Endothelial cell of umbilical vein (primary cell): ENCODE data around the gene MRPL16. TPM values are rescaled to one million over a fixed set of nuclear protein-coding genes. Genes with fewer than 3 reads are reported as not detected.

Source experiments
- BruUV-seq: library from RNA; stranded (reverse); fragments of 400-500 nt; replicated peaks from 2 replicates; lab custom pipeline; 2021; lab: Mats Ljungman, UMichigan
- CTCF ChIA-PET: fragments of 300-600, 350-600 bp; sonication (Branson Sonifier 250); formaldehyde crosslinking; loops from one replicate; lab custom pipeline; 2021; ENCODE audit warnings: antibody characterized with exemption, inconsistent platforms; lab: Charles Lee
- POLR2A ChIA-PET: fragments of 300-600, 350-600 bp; sonication (Branson Sonifier 250); formaldehyde crosslinking; loops from one replicate; lab custom pipeline; 2021; ENCODE audit warnings: antibody characterized with exemption, inconsistent platforms; lab: Charles Lee
- DNase-seq: peaks from one replicate; pipeline ENCODE4 v3.0.0-alpha.2; 2011; ENCODE audit warnings: low read depth, low spot score
- FAIRE-seq: peaks from 2 replicates; lab custom pipeline; 2011; peaks lifted over from hg19 to GRCh38; lab: Jason Lieb, UNC
- H2AFZ ChIP-seq: 2 replicates; pipeline ENCODE4 v1.6.0; 2012; ENCODE audit warnings: low read depth, low read length, control low read depth, inconsistent platforms
- H3K27ac ChIP-seq: 2 replicates; pipeline ENCODE4 v1.5.1; 2011; ENCODE audit warnings: low read depth, mild to moderate bottlenecking, control low read depth, low read length, moderate library complexity; ENCODE audit not compliant: insufficient read depth
- H3K27me3 ChIP-seq, 2 experiments: 2 replicates each; pipeline versions ENCODE4 v1.6.0 to v1.6.1; 2011; ENCODE audit warnings: low read length in 2 of 2, mixed read lengths in 1 of 2; ENCODE audit not compliant: control insufficient read depth in 2 of 2, insufficient read depth in 2 of 2
- H3K36me3 ChIP-seq, 2 experiments: 2 replicates in 1 of 2; 3 replicates in 1 of 2; pipeline ENCODE4 v1.5.1; 2011; ENCODE audit warnings: low read length in 2 of 2, mild to moderate bottlenecking in 1 of 2, moderate library complexity in 1 of 2; ENCODE audit not compliant: control insufficient read depth in 2 of 2, insufficient read depth in 2 of 2; ENCODE audit errors: extremely low read depth in 1 of 2
- H3K4me1 ChIP-seq: 3 replicates; pipeline ENCODE4 v1.5.1; 2011; ENCODE audit warnings: mild to moderate bottlenecking, low read length; ENCODE audit not compliant: control insufficient read depth, insufficient read depth; ENCODE audit errors: extremely low read depth
- H3K4me2 ChIP-seq: 2 replicates; pipeline ENCODE4 v1.6.1; 2011; ENCODE audit warnings: low read length, control low read depth, mixed read lengths; ENCODE audit not compliant: insufficient read depth
- H3K4me3 ChIP-seq, 3 experiments: fragments of 200-600 bp in 1 of 3; sonication (generic), shearing (Covaris generic) in 1 of 3; replicated peaks in 1 of 3; 2 replicates each; pipeline ENCODE4 v1.5.1; 2011 to 2016; ENCODE audit warnings: control low read depth in 3 of 3, low read length in 3 of 3, mild to moderate bottlenecking in 2 of 3, inconsistent platforms in 1 of 3, low read depth in 1 of 3, moderate library complexity in 1 of 3; ENCODE audit not compliant: insufficient read depth in 1 of 3
- H3K79me2 ChIP-seq: 2 replicates; pipeline ENCODE4 v1.6.0; 2012; ENCODE audit warnings: low read length, inconsistent platforms; ENCODE audit not compliant: control insufficient read depth, insufficient read depth
- H3K9ac ChIP-seq: replicated peaks from 2 replicates; pipeline ENCODE3; 2011; ENCODE audit warnings: low read length, control low read depth; ENCODE audit not compliant: insufficient read depth; ENCODE audit errors: extremely low read depth
- H3K9me1 ChIP-seq: replicated peaks from 3 replicates; pipeline ENCODE4 v1.6.0; 2011; ENCODE audit warnings: mild to moderate bottlenecking, low read length; ENCODE audit not compliant: control insufficient read depth, insufficient read depth; ENCODE audit errors: extremely low read depth
- H3K9me3 ChIP-seq: replicated peaks from 2 replicates; pipeline ENCODE4 v1.5.1; 2012; ENCODE audit warnings: low read length, inconsistent platforms; ENCODE audit not compliant: control insufficient read depth, insufficient read depth
- H4K20me1 ChIP-seq: replicated peaks from 2 replicates; pipeline ENCODE3; 2011; ENCODE audit warnings: mild to moderate bottlenecking, low read length; ENCODE audit not compliant: control insufficient read depth, insufficient read depth; ENCODE audit errors: extremely low read depth
- EZH2 ChIP-seq: IDR thresholded peaks from 2 replicates; pipeline ENCODE4 v1.6.1; 2012; ENCODE audit warnings: borderline replicate concordance, low read depth, mild to moderate bottlenecking, moderate library complexity, low read length, inconsistent platforms; ENCODE audit not compliant: severe bottlenecking
- FOS ChIP-seq: IDR thresholded peaks from 2 replicates; pipeline ENCODE4 v1.6.1; 2011; ENCODE audit warnings: mild to moderate bottlenecking, low read length, moderate library complexity, borderline replicate concordance; ENCODE audit not compliant: insufficient read depth
- GATA2 ChIP-seq: IDR thresholded peaks from 2 replicates; pipeline ENCODE4 v1.7.0; 2011; ENCODE audit warnings: low read depth, mild to moderate bottlenecking, moderate library complexity, mixed read lengths, low read length; ENCODE audit not compliant: insufficient read length, insufficient read depth
- JUN ChIP-seq: IDR thresholded peaks from 2 replicates; pipeline ENCODE4 v1.6.1; 2011; ENCODE audit warnings: borderline replicate concordance, low read depth; ENCODE audit not compliant: insufficient read length, insufficient read depth
- MYC ChIP-seq: IDR thresholded peaks from one replicate; pipeline ENCODE4 v1.6.1; 2011; ENCODE audit warnings: mild to moderate bottlenecking, low read depth, low read length
- POLR2A ChIP-seq: IDR thresholded peaks from 2 replicates; pipeline ENCODE4 v1.6.1; 2012; ENCODE audit warnings: low read depth, mild to moderate bottlenecking, control low read depth, low read length
- POLR2AphosphoS5 ChIP-seq: IDR thresholded peaks from 2 replicates; pipeline ENCODE4 v1.6.1; 2012; ENCODE audit warnings: low read depth, mild to moderate bottlenecking, control low read depth, low read length, moderate library complexity; ENCODE audit not compliant: insufficient read depth
- dilution Hi-C: fragments of 300-500 bp; cut with MboI; formaldehyde crosslinking; loops from one replicate; pipeline ENCODE4 v1.15.0; 2019; ENCODE audit warnings: low sequenced_read_pairs; ENCODE audit not compliant: extremely low pct_ligation_motif_present
- intact Hi-C: fragments of 100-400 bp; cut with micrococcal nuclease; formaldehyde crosslinking; loops from one replicate; pipeline ENCODE4 v1.10.0; 2022
- polyA plus RNA-seq, 4 experiments: library from polyadenylated mRNA; depleted of rRNA in 3 of 4; stranded (reverse) in 3 of 4; unstranded in 1 of 4; fragments of >200 nt; gene quantifications; 2 replicates each; pipeline versions ENCODE4 v1.2.1 to v1.2.3, GENCODE V29; 2011 to 2012; ENCODE audit warnings: missing spikeins in 1 of 4
- total RNA-seq: library from RNA; stranded (reverse); gene quantifications from 2 replicates; pipeline ENCODE4 v1.2.3, GENCODE V29; 2021
- TF ChIP-seq, protein P1 (sequence below), 2 donors: IDR thresholded peaks; 1 replicate in 1 of 2; 2 replicates in 1 of 2; pipeline ENCODE4 v1.5.1; 2011; ENCODE audit warnings: low read length in 2 of 2, mild to moderate bottlenecking in 2 of 2, moderate library complexity in 2 of 2, control low read depth in 1 of 2, inconsistent platforms in 1 of 2, low read depth in 1 of 2; ENCODE audit not compliant: insufficient read depth in 1 of 2; ENCODE audit errors: extremely low read depth in 1 of 2
- TF ChIP-seq, protein P2 (sequence below): IDR thresholded peaks from 2 replicates; pipeline ENCODE4 v1.6.1; 2011; ENCODE audit not compliant: insufficient read depth, insufficient read length

The MRPL16 gene
- total and polyA plus RNA-seq, 2 donors (not counting 3 experiments of a cell fraction or from before 2014, with no cell fraction given), result 63.9 to 84.0 TPM

- Histone ChIP-seq H3K4me2 (no peak overlapping the region), H3K9me3 (no peaks in the 10 kb centered on the region), H3K79me2 (no peaks in the 10 kb centered on the region), H4K20me1 (no peaks in the 10 kb centered on the region), H2AFZ (no peak overlapping the region), H3K9me1 (no peaks in the 10 kb centered on the region), H3K4me1 (peaks cover 9% of the 10 kb centered on the region), H3K9ac (no peak overlapping the region), H3K4me3 (no peak overlapping the region), H3K27ac (no peak overlapping the region), H3K36me3 (peaks cover 12 to 36% of the 10 kb centered on the region in 2 experiments), H3K27me3 (no peaks in the 10 kb centered on the region)
- ChIA-PET POLR2A (interaction anchor here (1.6 kb wide), 1 partner anchor 45 kb away, joined by 4 read pairs; the partner anchor contains the start of gene STX3), CTCF (interaction anchor here (0.6 to 5.0 kb wide), 9 partner anchors 14 to 186 kb away, joined by 3 to 120 read pairs (median 12); partner anchors contain the start of genes PATL1 and STX3)
- dilution Hi-C loops (no loop called here), intact Hi-C loops (loop anchor here (5.0 kb wide), 1 partner anchor 248 kb away; no protein-coding TSS in a partner anchor)
- DNase-seq, result no peak
- no peak for FAIRE-seq
- TF ChIP-seq MYC (no peak), POLR2AphosphoS5 (no peak), JUN (no peak), POLR2A (no peak), EZH2 (no peak), FOS (no peak), GATA2 (no peak)
- TF ChIP-seq, protein P1, sequence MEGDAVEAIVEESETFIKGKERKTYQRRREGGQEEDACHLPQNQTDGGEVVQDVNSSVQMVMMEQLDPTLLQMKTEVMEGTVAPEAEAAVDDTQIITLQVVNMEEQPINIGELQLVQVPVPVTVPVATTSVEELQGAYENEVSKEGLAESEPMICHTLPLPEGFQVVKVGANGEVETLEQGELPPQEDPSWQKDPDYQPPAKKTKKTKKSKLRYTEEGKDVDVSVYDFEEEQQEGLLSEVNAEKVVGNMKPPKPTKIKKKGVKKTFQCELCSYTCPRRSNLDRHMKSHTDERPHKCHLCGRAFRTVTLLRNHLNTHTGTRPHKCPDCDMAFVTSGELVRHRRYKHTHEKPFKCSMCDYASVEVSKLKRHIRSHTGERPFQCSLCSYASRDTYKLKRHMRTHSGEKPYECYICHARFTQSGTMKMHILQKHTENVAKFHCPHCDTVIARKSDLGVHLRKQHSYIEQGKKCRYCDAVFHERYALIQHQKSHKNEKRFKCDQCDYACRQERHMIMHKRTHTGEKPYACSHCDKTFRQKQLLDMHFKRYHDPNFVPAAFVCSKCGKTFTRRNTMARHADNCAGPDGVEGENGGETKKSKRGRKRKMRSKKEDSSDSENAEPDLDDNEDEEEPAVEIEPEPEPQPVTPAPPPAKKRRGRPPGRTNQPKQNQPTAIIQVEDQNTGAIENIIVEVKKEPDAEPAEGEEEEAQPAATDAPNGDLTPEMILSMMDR (IDR thresholded peaks at IDR 0.05; ENCODE audit: extremely low read depth in 1 of 2, insufficient read depth in 1 of 2, low read depth in 1 of 2, low read length in 2 of 2), result no peak
- TF ChIP-seq, protein P2, sequence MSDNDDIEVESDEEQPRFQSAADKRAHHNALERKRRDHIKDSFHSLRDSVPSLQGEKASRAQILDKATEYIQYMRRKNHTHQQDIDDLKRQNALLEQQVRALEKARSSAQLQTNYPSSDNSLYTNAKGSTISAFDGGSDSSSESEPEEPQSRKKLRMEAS, result no peak
- no TSS peak for BruUV-seq
These were observed 10.1 kb downstream of the MRPL16 start for GRCh38 chr11:59800390-59801025.
